Neuronal stem cell (in vitro differentiated cells): ENCODE measurements around the gene SRP68.
"Not testable (repeated sequence)": the region's sequence is repeated elsewhere in the genome, so short reads cannot be mapped to it uniquely, and the experiment has no call there.

ENCODE experiments used
- DNase-seq: peaks from one replicate; pipeline ENCODE4 v3.0.0-alpha.2; 2013; ENCODE audit warnings: low spot score
- H2AFZ ChIP-seq: one replicate; pipeline ENCODE4 v1.6.1; 2013; ENCODE audit warnings: mild to moderate bottlenecking, low read length, inconsistent platforms
- H2AK5ac ChIP-seq: 2 replicates; pipeline ENCODE4 v1.6.1; 2013; ENCODE audit warnings: low read depth, mild to moderate bottlenecking, inconsistent platforms, low read length, moderate library complexity, mixed read lengths
- H2BK120ac ChIP-seq: 2 replicates; pipeline ENCODE4 v1.6.1; 2013; ENCODE audit warnings: low read depth, mild to moderate bottlenecking, inconsistent platforms, low read length, moderate library complexity, mixed read lengths
- H2BK12ac ChIP-seq: one replicate; pipeline ENCODE4 v1.6.1; 2013; ENCODE audit warnings: low read length, inconsistent platforms
- H2BK15ac ChIP-seq: 2 replicates; pipeline ENCODE4 v1.6.1; 2013; ENCODE audit warnings: mild to moderate bottlenecking, low read length, inconsistent platforms, mixed read lengths
- H2BK5ac ChIP-seq: one replicate; pipeline ENCODE4 v1.6.1; 2013; ENCODE audit warnings: inconsistent platforms, mild to moderate bottlenecking, low read length, moderate library complexity
- H3K14ac ChIP-seq: one replicate; pipeline ENCODE4 v1.6.1; 2013; ENCODE audit warnings: low read length, inconsistent platforms
- H3K18ac ChIP-seq: 2 replicates; pipeline ENCODE4 v1.6.1; 2013; ENCODE audit warnings: low read length, inconsistent platforms
- H3K23ac ChIP-seq: 2 replicates; pipeline ENCODE4 v1.6.1; 2013; ENCODE audit warnings: low read depth, mild to moderate bottlenecking, mixed read lengths, low read length, inconsistent platforms; ENCODE audit not compliant: poor library complexity
- H3K27ac ChIP-seq: replicated peaks from 3 replicates; pipeline ENCODE4 v1.5.1; 2013; ENCODE audit warnings: low read length, inconsistent platforms
- H3K27me3 ChIP-seq, 3 experiments: 2 replicates each; pipeline ENCODE4 v1.6.1; 2013; ENCODE audit warnings: low read length in 3 of 3, mild to moderate bottlenecking in 2 of 3, inconsistent platforms in 1 of 3, low read depth in 1 of 3, mixed read lengths in 1 of 3, moderate library complexity in 1 of 3; ENCODE audit not compliant: control insufficient read depth in 3 of 3, insufficient read depth in 3 of 3
- H3K36me3 ChIP-seq, 2 donors: replicated peaks in 1 of 2; 2 replicates each; pipeline ENCODE4 v1.6.1; 2013; ENCODE audit warnings: low read length in 2 of 2; ENCODE audit not compliant: control insufficient read depth in 2 of 2, insufficient read depth in 2 of 2
- H3K4ac ChIP-seq: 2 replicates; pipeline ENCODE4 v1.6.1; 2013; ENCODE audit warnings: inconsistent platforms, mild to moderate bottlenecking, low read length, moderate library complexity
- H3K4me1 ChIP-seq, 2 donors: 1 replicate in 1 of 2; 2 replicates in 1 of 2; pipeline ENCODE4 v1.6.1; 2013; ENCODE audit warnings: low read length in 2 of 2, low read depth in 1 of 2; ENCODE audit not compliant: control insufficient read depth in 2 of 2, insufficient read depth in 1 of 2
- H3K4me2 ChIP-seq: one replicate; pipeline ENCODE4 v1.6.1; 2013; ENCODE audit warnings: mild to moderate bottlenecking, low read length, inconsistent platforms; ENCODE audit not compliant: insufficient read depth, poor library complexity, severe bottlenecking
- H3K4me3 ChIP-seq, 2 donors: 2 replicates each; pipeline ENCODE4 v1.5.1; 2013; ENCODE audit warnings: low read length in 2 of 2, mild to moderate bottlenecking in 2 of 2, inconsistent platforms in 1 of 2, moderate library complexity in 1 of 2
- H3K79me1 ChIP-seq: one replicate; pipeline ENCODE4 v1.6.1; 2013; ENCODE audit warnings: low read depth, mild to moderate bottlenecking, inconsistent platforms, low read length, moderate library complexity
- H3K9ac ChIP-seq: one replicate; pipeline ENCODE4 v1.6.1; 2013; ENCODE audit warnings: mild to moderate bottlenecking, low read depth, low read length, inconsistent platforms; ENCODE audit not compliant: poor library complexity
- H3K9me3 ChIP-seq, 2 donors: replicated peaks in 1 of 2; 2 replicates each; pipeline versions ENCODE3 to v1.6.1; 2013; ENCODE audit warnings: low read length in 2 of 2, mild to moderate bottlenecking in 2 of 2, inconsistent platforms in 1 of 2, low read depth in 1 of 2, mixed read lengths in 1 of 2, moderate library complexity in 1 of 2; ENCODE audit not compliant: control insufficient read depth in 2 of 2, insufficient read depth in 1 of 2
- H4K8ac ChIP-seq: one replicate; pipeline ENCODE4 v1.6.1; 2013; ENCODE audit warnings: low read depth, mild to moderate bottlenecking, inconsistent platforms, low read length, moderate library complexity
- H4K91ac ChIP-seq: one replicate; pipeline ENCODE4 v1.6.1; 2013; ENCODE audit warnings: low read length, low read depth, mild to moderate bottlenecking, inconsistent platforms; ENCODE audit not compliant: poor library complexity
- WGBS, 2 donors: extraction: QIAGEN DNeasy Blood & Tissue Kit; methylation state at CpG; one replicate each; pipeline ENCODE4 v1.1.7; 2013; ENCODE audit warnings: missing lambda C conversion rate in 2 of 2, mixed read lengths in 1 of 2; ENCODE audit not compliant: insufficient read length in 2 of 2, insufficient replicate concordance in 1 of 2; ENCODE audit errors: extremely low coverage in 2 of 2; 5-methylcytosine and 5-hydroxymethylcytosine counted together

The SRP68 gene

GRCh38 chr17:76063875-76064546 is 8.3 kb downstream of the SRP68 start:
- H3K4me2 ChIP-seq = no peak overlapping the region
- no peak overlapping the region for H3K9ac ChIP-seq
- H3K14ac ChIP-seq = no peak overlapping the region
- no peak overlapping the region for H4K8ac ChIP-seq
- peaks cover 4% of the 10 kb centered on the region for H3K79me1 ChIP-seq
- no peak overlapping the region for H2BK12ac ChIP-seq
- no peak overlapping the region for H2AFZ ChIP-seq
- H3K23ac ChIP-seq = no peak overlapping the region
- no peak overlapping the region for H2AK5ac ChIP-seq
- H3K9me3 ChIP-seq = no peaks in the 10 kb centered on the region
- H3K4me3 ChIP-seq = no peak overlapping the region
- H2BK120ac ChIP-seq = no peak overlapping the region
- no peak overlapping the region for H4K91ac ChIP-seq
- no peaks in the 10 kb centered on the region for H3K4me1 ChIP-seq
- no peak overlapping the region for H3K18ac ChIP-seq
- no peak for DNase-seq
- no CpG with 5 or more reads among the region's 15 CpGs for WGBS, 2 donors
- H3K27me3 ChIP-seq = no peaks in the 10 kb centered on the region
- H2BK5ac ChIP-seq = no peak overlapping the region
- no peak overlapping the region for H2BK15ac ChIP-seq
- peaks cover 38 to 92% of the 10 kb centered on the region in 2 donors for H3K36me3 ChIP-seq
- no peak overlapping the region for H3K4ac ChIP-seq
- H3K27ac ChIP-seq = no peak overlapping the region

GRCh38 chr17:76058264-76058663 is 14.1 kb downstream of the SRP68 start:
- H3K4ac ChIP-seq, H3K9ac ChIP-seq, H3K14ac ChIP-seq, H2BK5ac ChIP-seq, H2BK15ac ChIP-seq, H3K4me2 ChIP-seq, H2AK5ac ChIP-seq, H3K18ac ChIP-seq, H3K27me3 ChIP-seq, H3K79me1 ChIP-seq, H2AFZ ChIP-seq, H4K8ac ChIP-seq, H2BK120ac ChIP-seq, DNase-seq, H3K4me3 ChIP-seq, H3K23ac ChIP-seq, H2BK12ac ChIP-seq, H3K4me1 ChIP-seq, H4K91ac ChIP-seq, H3K27ac ChIP-seq, H3K9me3 ChIP-seq: not testable (repeated sequence)
- peaks cover 41 to 93% of the 10 kb centered on the region in 2 donors for H3K36me3 ChIP-seq
- WGBS, 2 donors = no CpG with 5 or more reads among the region's 6 CpGs

GRCh38 chr17:76056882-76057281 is 15.4 kb downstream of the SRP68 start:
- Histone ChIP-seq H2AFZ (no peak overlapping the region), H4K91ac (no peak overlapping the region), H2BK12ac (no peak overlapping the region), H3K27me3 (no peaks in the 10 kb centered on the region), H3K4me3 (no peak overlapping the region), H3K4ac (no peak overlapping the region), H3K27ac (no peak overlapping the region), H2BK15ac (no peak overlapping the region), H2BK5ac (no peak overlapping the region), H2BK120ac (no peak overlapping the region), H3K18ac (no peak overlapping the region), H3K9ac (no peak overlapping the region), H3K36me3 (peaks cover 39 to 93% of the 10 kb centered on the region in 2 donors), H4K8ac (no peak overlapping the region), H3K4me2 (no peak overlapping the region), H3K4me1 (no peaks in the 10 kb centered on the region), H3K9me3 (no peaks in the 10 kb centered on the region), H3K23ac (no peak overlapping the region), H3K79me1 (no peaks in the 10 kb centered on the region), H3K14ac (no peak overlapping the region), H2AK5ac (no peak overlapping the region)
- no CpG with 5 or more reads among the region's 3 CpGs for WGBS, 2 donors
- DNase-seq = no peak

GRCh38 chr17:76054112-76054476 is 18.2 kb downstream of the SRP68 start:
- no peak overlapping the region for H3K27ac ChIP-seq
- H2BK5ac ChIP-seq = no peak overlapping the region
- no peak for DNase-seq

More at GRCh38 chr17:76054112-76054476, 18.2 kb downstream of the SRP68 start:
- no peak overlapping the region for H4K8ac ChIP-seq
- H3K9ac ChIP-seq = no peak overlapping the region
- H3K14ac ChIP-seq = no peak overlapping the region
- no peak overlapping the region for H2BK15ac ChIP-seq
- no peak overlapping the region for H3K4me2 ChIP-seq
- H2BK120ac ChIP-seq = no peak overlapping the region
- H3K18ac ChIP-seq = no peak overlapping the region
- H3K79me1 ChIP-seq = no peaks in the 10 kb centered on the region
- no peak overlapping the region for H2BK12ac ChIP-seq
- no peak overlapping the region for H3K4ac ChIP-seq
- H3K27me3 ChIP-seq = no peaks in the 10 kb centered on the region
- no peaks in the 10 kb centered on the region for H3K9me3 ChIP-seq
- H3K36me3 ChIP-seq = peaks cover 38 to 94% of the 10 kb centered on the region in 2 donors
- peaks cover 1 to 12% of the 10 kb centered on the region in 2 donors for H3K4me1 ChIP-seq
- H3K4me3 ChIP-seq = no peak overlapping the region
- H4K91ac ChIP-seq = no peak overlapping the region
- H2AFZ ChIP-seq = no peak overlapping the region
- no peak overlapping the region for H2AK5ac ChIP-seq
- H3K23ac ChIP-seq = no peak overlapping the region
- no CpG with 5 or more reads among the region's 4 CpGs for WGBS, 2 donors
